ENCODE results near the gene GALNT18.

GALNT18 gene

DNA sequence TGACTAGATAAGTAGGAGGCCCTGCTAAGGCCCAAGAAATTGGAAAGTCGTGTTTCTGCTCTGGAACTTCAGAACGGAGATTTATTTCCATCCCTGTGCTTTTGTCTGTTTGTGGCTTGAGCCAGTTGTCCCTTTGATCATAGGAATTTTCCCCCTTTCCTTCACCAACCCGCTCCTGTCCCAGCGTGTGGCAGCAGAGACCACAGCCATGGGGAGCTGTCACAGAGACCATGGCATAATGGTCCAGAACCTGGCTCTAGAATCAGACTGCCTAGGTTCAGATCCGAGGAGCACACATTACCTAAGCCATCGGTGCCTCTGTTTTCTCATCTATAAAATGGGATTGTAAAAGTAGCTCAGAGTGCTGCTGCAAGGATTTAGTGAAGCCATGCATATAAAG, 128.1 kb downstream of the GALNT18 start:
- Histone ChIP-seq H3K4me3 (ENCODE audit: low read length) (no peak overlapping the region), H3K9ac (ENCODE audit: low read length) (no peak overlapping the region), H3K27me3 (replicated peaks; ENCODE audit: control insufficient read depth, insufficient read depth, low read length) (peaks cover 24% of the 10 kb centered on the region), H3K36me3 (ENCODE audit: control insufficient read depth, insufficient read depth, low read length, severe bottlenecking) (no peaks in the 10 kb centered on the region), H3K4me1 (ENCODE audit: control insufficient read depth, insufficient read depth, low read length) (no peaks in the 10 kb centered on the region), H3K9me3 (ENCODE audit: control insufficient read depth, low read length) (no peaks in the 10 kb centered on the region)
- DNase-seq (ENCODE audit: low read depth), result no peak

DNA sequence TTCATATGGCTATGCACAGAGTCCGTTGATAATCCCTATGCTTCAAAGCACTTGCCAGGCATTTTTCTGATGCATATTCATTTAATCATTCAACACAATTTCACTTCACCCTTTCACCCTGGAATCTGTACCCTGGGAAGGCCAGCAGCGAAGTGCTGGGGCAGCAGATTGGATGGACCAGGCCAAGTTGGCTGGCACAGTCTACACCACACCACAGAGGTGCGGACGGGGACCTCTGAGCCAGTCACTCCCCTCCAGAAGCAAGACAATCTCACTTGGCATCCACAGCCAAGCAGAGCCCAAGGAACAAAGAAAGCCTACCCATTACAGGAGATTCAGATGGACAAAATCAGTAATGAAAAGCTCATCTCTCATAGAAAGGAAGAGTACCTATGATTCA, 130.2 kb downstream of the GALNT18 start:
- no peaks in the 10 kb centered on the region for H3K9me3 ChIP-seq (ENCODE audit: control insufficient read depth, low read length)
- no peak overlapping the region for H3K4me3 ChIP-seq (ENCODE audit: low read length)
- H3K4me1 ChIP-seq (ENCODE audit: control insufficient read depth, insufficient read depth, low read length), result no peaks in the 10 kb centered on the region
- no peak for DNase-seq (ENCODE audit: low read depth)
- no peak overlapping the region for H3K9ac ChIP-seq (ENCODE audit: low read length)
- no peaks in the 10 kb centered on the region for H3K36me3 ChIP-seq (ENCODE audit: control insufficient read depth, insufficient read depth, low read length, severe bottlenecking)
- H3K27me3 ChIP-seq (replicated peaks; ENCODE audit: control insufficient read depth, insufficient read depth, low read length), result peaks cover 26% of the 10 kb centered on the region

DNA sequence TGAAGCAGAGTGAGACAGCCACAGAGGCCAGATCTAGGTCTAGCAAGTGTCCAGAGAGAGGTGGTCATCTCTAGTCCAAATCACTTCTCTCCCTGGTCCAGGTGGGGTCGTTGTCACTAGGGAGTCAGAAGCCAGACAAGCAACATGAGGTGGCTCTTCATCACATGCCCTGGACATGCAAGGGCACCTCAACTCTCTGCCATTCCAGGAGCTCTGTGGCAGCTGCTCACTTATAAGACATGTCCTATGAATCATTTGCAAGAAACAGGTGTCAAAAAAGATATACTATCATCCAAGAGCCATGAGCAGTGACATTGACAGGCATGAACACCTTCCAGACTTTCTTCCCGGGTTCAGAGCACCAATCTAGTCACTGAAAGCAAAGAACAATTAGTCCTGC, 130.8 kb downstream of the GALNT18 start:
- H3K36me3 ChIP-seq (ENCODE audit: control insufficient read depth, insufficient read depth, low read length, severe bottlenecking), result no peaks in the 10 kb centered on the region

DNA sequence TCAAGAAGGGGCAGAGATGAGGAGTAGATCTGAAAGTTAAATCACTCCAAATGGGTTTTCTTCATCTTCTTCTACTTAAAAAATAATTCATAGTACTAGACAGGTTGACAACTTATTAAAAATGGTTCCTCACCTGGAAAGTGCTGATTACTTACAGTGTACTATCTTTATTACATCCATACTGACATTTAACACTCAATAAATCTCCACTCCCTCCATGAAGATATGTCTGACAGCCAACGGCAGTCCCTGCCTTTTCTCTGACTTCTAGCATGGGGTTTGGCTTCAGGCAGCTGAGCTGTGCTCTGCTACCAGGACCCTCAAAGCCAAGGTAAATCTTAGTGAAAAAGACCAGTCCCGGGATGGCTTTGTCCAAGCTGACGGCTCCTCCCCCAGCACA, 135.4 kb downstream of the GALNT18 start:
- H3K4me3 ChIP-seq (ENCODE audit: low read length), result no peak overlapping the region
- H3K27me3 ChIP-seq (replicated peaks; ENCODE audit: control insufficient read depth, insufficient read depth, low read length), result peaks cover 10% of the 10 kb centered on the region
- H3K9ac ChIP-seq (ENCODE audit: low read length), result no peak overlapping the region
- H3K4me1 ChIP-seq (ENCODE audit: control insufficient read depth, insufficient read depth, low read length), result no peaks in the 10 kb centered on the region
- DNase-seq (ENCODE audit: low read depth), result no peak
- no peaks in the 10 kb centered on the region for H3K9me3 ChIP-seq (ENCODE audit: control insufficient read depth, low read length)
- H3K36me3 ChIP-seq (ENCODE audit: control insufficient read depth, insufficient read depth, low read length, severe bottlenecking), result no peaks in the 10 kb centered on the region

More for the DNA sequence above, 130.8 kb downstream of the GALNT18 start:
- Histone ChIP-seq H3K27me3 (replicated peaks; ENCODE audit: control insufficient read depth, insufficient read depth, low read length) (peaks cover 26% of the 10 kb centered on the region), H3K9ac (ENCODE audit: low read length) (no peak overlapping the region), H3K4me1 (ENCODE audit: control insufficient read depth, insufficient read depth, low read length) (no peaks in the 10 kb centered on the region), H3K9me3 (ENCODE audit: control insufficient read depth, low read length) (no peaks in the 10 kb centered on the region), H3K4me3 (ENCODE audit: low read length) (no peak overlapping the region)
- DNase-seq (ENCODE audit: low read depth), result no peak

DNA sequence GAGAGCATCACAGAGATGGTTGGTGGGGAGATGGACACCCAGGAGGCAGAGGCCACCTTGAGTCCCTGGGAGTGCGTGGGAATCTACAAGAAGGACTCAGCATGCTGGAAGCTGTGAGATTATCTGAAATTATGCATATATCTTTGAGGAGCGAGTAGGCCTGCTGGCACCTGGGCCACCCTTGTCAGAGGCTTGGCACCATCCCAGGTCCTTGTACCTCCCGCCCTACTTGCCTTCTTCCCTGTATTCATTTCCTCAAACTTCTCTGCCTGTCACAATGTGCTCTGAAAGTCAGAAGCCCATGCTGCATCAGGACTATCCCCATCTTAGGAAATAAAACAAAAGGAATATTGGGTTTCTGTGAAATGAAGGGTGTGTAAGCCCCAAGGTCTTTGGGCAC, 135.8 kb downstream of the GALNT18 start:
- peaks cover 9% of the 10 kb centered on the region for H3K27me3 ChIP-seq (replicated peaks; ENCODE audit: control insufficient read depth, insufficient read depth, low read length)
- no peaks in the 10 kb centered on the region for H3K36me3 ChIP-seq (ENCODE audit: control insufficient read depth, insufficient read depth, low read length, severe bottlenecking)
- no peak overlapping the region for H3K9ac ChIP-seq (ENCODE audit: low read length)
- no peaks in the 10 kb centered on the region for H3K4me1 ChIP-seq (ENCODE audit: control insufficient read depth, insufficient read depth, low read length)
- no peak for DNase-seq (ENCODE audit: low read depth)
- H3K9me3 ChIP-seq (ENCODE audit: control insufficient read depth, low read length), result no peaks in the 10 kb centered on the region
- H3K4me3 ChIP-seq (ENCODE audit: low read length), result no peak overlapping the region

DNA sequence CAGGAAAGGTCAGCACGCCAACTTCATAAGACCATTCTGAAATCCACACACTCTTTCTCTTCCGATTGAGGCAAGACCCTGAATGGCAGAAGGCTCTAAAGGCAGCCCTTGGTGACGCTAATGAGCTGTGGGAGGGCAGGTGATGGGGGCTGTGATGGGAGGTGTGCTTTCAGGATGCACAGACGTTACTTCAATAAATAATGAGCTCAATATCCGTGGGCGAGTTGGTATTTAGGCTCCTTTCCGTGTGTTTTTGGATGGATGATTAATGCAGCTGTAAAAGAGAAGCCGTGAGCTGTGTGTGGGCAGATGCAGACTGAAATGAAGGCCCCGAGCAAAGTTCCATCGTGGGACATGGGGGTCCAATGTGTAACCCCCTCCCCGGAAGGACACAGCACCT, 138.2 kb downstream of the GALNT18 start:
- Histone ChIP-seq H3K4me3 (ENCODE audit: low read length) (no peak overlapping the region), H3K9me3 (ENCODE audit: control insufficient read depth, low read length) (no peaks in the 10 kb centered on the region), H3K4me1 (ENCODE audit: control insufficient read depth, insufficient read depth, low read length) (no peaks in the 10 kb centered on the region), H3K9ac (ENCODE audit: low read length) (no peak overlapping the region), H3K36me3 (ENCODE audit: control insufficient read depth, insufficient read depth, low read length, severe bottlenecking) (no peaks in the 10 kb centered on the region), H3K27me3 (replicated peaks; ENCODE audit: control insufficient read depth, insufficient read depth, low read length) (peaks cover 10% of the 10 kb centered on the region)
- no peak for DNase-seq (ENCODE audit: low read depth)

DNA sequence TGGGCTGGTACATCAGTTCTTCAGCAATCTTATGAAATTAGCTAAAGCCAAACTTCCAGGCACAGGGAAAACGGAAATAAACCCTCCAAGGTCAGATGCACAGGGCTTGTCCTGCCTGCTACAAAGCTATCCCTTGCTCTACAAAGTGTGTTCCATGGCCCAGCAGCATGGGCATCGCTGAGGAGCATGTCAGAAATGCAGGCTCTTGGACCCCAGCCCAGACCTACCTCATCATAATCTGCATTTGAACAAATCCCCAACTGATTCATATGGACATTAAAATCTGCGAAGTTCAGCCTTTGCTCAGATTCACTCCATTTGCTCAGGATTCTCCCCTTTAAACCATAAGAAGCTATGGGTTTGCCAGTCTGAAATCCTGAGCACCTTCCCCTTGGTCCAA, 139.1 kb downstream of the GALNT18 start:
- Histone ChIP-seq H3K36me3 (ENCODE audit: control insufficient read depth, insufficient read depth, low read length, severe bottlenecking) (no peaks in the 10 kb centered on the region), H3K27me3 (replicated peaks; ENCODE audit: control insufficient read depth, insufficient read depth, low read length) (peaks cover 12% of the 10 kb centered on the region), H3K9me3 (ENCODE audit: control insufficient read depth, low read length) (no peaks in the 10 kb centered on the region), H3K9ac (ENCODE audit: low read length) (no peak overlapping the region), H3K4me3 (ENCODE audit: low read length) (no peak overlapping the region), H3K4me1 (ENCODE audit: control insufficient read depth, insufficient read depth, low read length) (no peaks in the 10 kb centered on the region)
- DNase-seq (ENCODE audit: low read depth), result no peak

DNA sequence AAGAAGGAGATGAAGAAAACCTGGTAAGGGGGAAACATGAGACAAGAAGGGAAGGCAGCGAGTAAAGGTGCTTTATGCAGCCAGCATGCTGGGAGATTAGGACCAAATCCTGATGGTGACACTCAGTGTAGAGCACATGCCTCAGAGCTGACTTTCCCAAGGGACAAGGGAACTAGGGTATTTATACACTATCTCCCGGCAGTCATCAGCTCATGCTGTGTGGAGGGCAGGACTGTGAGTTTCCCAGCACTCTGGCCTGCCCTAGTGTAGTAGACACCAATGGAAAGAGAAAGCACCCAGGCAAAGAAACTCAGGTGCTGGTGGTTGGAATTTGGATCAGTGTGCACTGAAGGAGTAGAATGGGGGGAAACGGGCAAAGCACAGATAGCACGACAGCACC, 140.4 kb downstream of the GALNT18 start:
- H3K9ac ChIP-seq (ENCODE audit: low read length), result no peak overlapping the region
- H3K4me1 ChIP-seq (ENCODE audit: control insufficient read depth, insufficient read depth, low read length), result no peaks in the 10 kb centered on the region
- H3K9me3 ChIP-seq (ENCODE audit: control insufficient read depth, low read length), result no peaks in the 10 kb centered on the region
- H3K36me3 ChIP-seq (ENCODE audit: control insufficient read depth, insufficient read depth, low read length, severe bottlenecking), result no peaks in the 10 kb centered on the region
- DNase-seq (ENCODE audit: low read depth), result no peak
- H3K4me3 ChIP-seq (ENCODE audit: low read length), result no peak overlapping the region
- peaks cover 10% of the 10 kb centered on the region for H3K27me3 ChIP-seq (replicated peaks; ENCODE audit: control insufficient read depth, insufficient read depth, low read length)

DNA sequence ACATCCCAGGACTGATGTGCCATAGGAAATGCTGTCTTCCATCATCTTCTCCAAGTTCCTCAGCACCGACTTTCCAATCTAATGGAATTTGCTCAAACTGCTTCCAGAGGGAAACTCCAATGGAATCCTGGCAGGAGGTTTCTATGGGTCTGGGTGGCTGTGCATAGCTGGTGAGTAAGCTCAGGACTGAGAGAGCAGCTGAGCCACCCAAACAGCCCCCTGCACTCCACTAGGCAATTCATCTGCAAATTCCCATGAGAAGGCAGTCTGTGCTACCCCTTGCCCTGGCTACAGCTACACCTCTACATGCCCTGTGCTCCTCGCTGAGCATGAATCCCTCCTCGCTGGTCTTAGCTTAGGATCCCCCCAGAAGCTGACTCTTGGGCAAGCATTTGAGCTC, 140.8 kb downstream of the GALNT18 start:
- no peaks in the 10 kb centered on the region for H3K4me1 ChIP-seq (ENCODE audit: control insufficient read depth, insufficient read depth, low read length)
- H3K9ac ChIP-seq (ENCODE audit: low read length), result no peak overlapping the region
- peaks cover 10% of the 10 kb centered on the region for H3K27me3 ChIP-seq (replicated peaks; ENCODE audit: control insufficient read depth, insufficient read depth, low read length)
- no peak overlapping the region for H3K4me3 ChIP-seq (ENCODE audit: low read length)
- DNase-seq (ENCODE audit: low read depth), result no peak
- H3K9me3 ChIP-seq (ENCODE audit: control insufficient read depth, low read length), result no peaks in the 10 kb centered on the region
- H3K36me3 ChIP-seq (ENCODE audit: control insufficient read depth, insufficient read depth, low read length, severe bottlenecking), result no peaks in the 10 kb centered on the region

DNA sequence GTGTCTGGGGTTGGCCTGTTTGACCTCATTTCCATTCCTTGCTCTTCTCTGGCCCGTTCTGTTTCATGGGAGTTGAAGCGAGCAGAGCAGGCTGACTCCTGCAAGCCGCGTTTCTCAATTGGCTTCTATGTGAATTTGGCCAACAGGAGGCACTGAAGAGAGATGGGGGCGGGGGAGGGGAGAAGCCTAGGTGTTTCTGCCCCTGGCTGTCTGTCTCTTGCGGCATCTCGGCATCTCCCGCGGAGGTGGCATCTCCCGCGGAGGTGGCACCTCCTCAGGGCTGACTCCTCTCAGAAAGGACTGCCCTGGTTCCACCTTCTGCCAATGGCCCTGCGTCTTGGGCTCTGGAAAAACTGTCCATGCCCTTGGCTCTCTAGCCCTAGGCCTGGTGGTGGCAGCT, 143.1 kb downstream of the GALNT18 start:
- no peaks in the 10 kb centered on the region for H3K36me3 ChIP-seq (ENCODE audit: control insufficient read depth, insufficient read depth, low read length, severe bottlenecking)
- no peaks in the 10 kb centered on the region for H3K9me3 ChIP-seq (ENCODE audit: control insufficient read depth, low read length)
- H3K27me3 ChIP-seq (replicated peaks; ENCODE audit: control insufficient read depth, insufficient read depth, low read length), result peaks cover 10% of the 10 kb centered on the region
- H3K4me1 ChIP-seq (ENCODE audit: control insufficient read depth, insufficient read depth, low read length), result no peaks in the 10 kb centered on the region
- H3K4me3 ChIP-seq (ENCODE audit: low read length), result no peak overlapping the region
- DNase-seq (ENCODE audit: low read depth), result no peak
- H3K9ac ChIP-seq (ENCODE audit: low read length), result no peak overlapping the region

DNA sequence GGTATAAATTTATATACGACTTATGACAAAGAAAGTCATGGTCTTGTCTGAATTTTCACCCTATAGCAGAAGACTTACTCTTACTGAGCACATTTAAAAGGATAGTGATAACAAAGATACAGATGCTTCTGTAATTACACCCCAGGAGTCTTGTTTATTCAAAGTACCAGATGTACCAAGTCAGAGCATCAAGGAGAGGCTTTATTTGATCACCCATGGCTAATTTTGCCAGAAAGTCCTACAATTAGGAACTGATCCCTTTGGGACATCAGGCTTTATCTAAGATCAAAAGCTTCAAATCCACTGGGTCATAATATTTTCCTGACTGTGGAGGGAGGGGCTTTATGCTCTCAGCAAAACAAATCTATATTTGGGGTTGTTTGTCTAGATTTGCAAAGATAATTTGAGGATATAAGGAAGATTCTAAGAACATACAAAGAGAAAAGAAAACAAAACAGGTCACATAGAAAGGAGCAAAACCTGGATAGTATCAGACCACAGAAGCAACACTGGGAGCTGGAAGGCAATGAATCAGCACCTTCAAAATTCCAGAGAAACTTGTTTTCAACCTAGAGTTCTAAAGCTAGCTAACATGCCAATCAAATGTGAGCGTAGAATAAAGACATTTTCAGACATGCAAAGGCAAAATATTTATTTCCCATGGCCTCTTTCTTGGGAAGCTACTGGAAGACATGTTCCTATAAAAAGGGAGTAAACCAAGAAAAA, 143.9 kb downstream of the GALNT18 start:
- DNase-seq (ENCODE audit: low read depth), result no peak
- Histone ChIP-seq H3K4me1 (ENCODE audit: control insufficient read depth, insufficient read depth, low read length) (no peaks in the 10 kb centered on the region), H3K9ac (ENCODE audit: low read length) (no peak overlapping the region), H3K9me3 (ENCODE audit: control insufficient read depth, low read length) (no peaks in the 10 kb centered on the region), H3K36me3 (ENCODE audit: control insufficient read depth, insufficient read depth, low read length, severe bottlenecking) (no peaks in the 10 kb centered on the region), H3K4me3 (ENCODE audit: low read length) (no peak overlapping the region), H3K27me3 (replicated peaks; ENCODE audit: control insufficient read depth, insufficient read depth, low read length) (peaks cover 10% of the 10 kb centered on the region)
